Left forelimb (tissue), 1 donor: ENCODE measurements around the gene TRRAP.
"Not testable (repeated sequence)": the region's sequence is repeated elsewhere in the genome, so short reads cannot be mapped to it uniquely, and the experiment has no call there.

Experiments used
- DNase-seq: peaks from one replicate; pipeline ENCODE4 v3.0.0-alpha.2; 2018; ENCODE audit warnings: low spot score

Gene TRRAP

GRCh38 chr7:99030457-99030856 is 152.1 kb downstream of the TRRAP start:
- DNase-seq, result no peak

DNA sequence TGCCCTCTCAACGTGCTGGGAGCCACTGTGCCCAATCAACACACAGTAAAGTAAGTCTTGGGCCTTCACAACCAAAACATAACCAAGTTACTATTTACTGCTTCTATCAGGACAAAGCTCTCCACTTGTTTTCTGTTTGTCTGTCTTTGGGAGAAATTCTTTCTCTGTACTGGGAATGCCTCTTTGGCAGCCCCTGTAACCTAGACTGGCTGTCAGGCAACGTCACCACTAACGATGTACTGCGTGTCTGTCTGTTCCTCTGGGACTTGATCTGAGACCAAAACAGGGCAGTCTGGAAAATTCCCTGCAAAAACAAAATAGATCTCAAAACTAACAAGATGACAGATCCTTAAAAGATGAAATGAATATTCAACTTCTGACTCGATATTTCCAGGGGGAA is 152.6 kb downstream of the TRRAP start:
- no peak for DNase-seq

DNA sequence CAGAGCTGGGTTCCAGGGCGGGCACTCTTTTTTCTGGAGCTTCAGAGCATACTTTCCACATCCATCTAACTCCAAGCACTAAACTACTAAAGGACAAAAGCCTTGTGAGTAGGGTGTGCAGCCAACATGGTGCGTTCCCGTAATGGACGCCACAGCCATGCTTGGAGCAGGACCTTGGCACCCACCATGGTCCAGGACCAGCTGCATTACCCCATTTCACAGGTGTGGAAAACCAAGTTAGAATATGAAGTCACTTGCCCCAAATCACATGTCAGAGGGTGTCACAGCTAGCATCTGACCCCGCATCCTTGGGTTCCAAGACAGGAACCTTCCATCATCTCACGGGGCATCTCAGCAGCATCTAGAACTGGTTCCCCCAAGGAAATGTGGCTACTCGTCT is 153.2 kb downstream of the TRRAP start:
- DNase-seq, result no peak

DNA sequence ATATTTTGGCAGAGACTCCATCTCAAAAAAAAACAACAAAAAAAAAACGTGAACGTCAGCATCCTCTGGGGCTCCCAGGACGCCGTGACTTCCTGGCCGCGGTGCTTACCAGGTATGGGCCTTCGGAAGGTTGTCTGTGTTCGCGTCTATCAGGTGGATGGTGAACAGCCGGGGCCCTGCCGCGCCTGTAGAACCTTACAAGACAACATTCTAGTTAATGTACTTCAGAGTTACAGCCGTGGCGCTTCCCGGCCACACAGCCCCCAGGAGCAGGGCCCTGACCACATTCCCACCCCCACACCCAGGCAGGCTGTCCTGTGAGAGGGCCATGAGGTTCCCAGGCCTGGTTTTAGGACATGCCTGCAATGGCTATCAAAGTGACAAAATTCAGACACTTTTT is 154.6 kb downstream of the TRRAP start:
- DNase-seq, result no peak

GRCh38 chr7:99033765-99034164 is 155.4 kb downstream of the TRRAP start:
- no peak for DNase-seq

GRCh38 chr7:99034932-99035722 is 156.8 kb downstream of the TRRAP start:
- no peak for DNase-seq

GRCh38 chr7:99035723-99036545 is 157.6 kb downstream of the TRRAP start:
- DNase-seq, result no peak

DNA sequence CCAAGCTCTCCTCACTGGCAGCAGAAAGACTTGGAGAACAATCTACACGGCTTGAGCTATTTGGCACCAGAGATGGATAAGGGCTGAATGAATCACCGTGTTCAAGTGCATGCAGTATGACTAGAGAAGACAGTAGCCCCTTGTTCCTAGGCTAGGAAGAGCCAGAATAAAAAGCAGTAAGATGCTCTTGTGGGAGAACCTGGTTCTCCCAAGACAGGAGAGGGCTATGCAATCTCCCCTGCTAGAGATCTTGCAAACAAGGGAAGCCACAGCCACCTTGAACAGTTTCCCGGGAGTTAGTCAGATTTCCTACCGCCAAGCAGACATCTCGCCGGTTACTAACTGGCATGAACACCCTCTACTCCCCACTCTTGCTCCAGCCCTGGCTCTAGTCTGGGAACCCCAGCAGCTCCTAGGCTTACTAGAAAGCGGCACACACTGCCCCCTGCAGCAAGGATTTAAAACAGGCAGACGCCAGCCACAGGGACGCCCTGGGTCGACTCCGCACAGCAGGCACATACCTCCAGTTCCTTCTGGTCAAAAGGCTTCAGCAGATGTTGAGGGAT is 158.3 kb downstream of the TRRAP start:
- DNase-seq, result no peak

DNA sequence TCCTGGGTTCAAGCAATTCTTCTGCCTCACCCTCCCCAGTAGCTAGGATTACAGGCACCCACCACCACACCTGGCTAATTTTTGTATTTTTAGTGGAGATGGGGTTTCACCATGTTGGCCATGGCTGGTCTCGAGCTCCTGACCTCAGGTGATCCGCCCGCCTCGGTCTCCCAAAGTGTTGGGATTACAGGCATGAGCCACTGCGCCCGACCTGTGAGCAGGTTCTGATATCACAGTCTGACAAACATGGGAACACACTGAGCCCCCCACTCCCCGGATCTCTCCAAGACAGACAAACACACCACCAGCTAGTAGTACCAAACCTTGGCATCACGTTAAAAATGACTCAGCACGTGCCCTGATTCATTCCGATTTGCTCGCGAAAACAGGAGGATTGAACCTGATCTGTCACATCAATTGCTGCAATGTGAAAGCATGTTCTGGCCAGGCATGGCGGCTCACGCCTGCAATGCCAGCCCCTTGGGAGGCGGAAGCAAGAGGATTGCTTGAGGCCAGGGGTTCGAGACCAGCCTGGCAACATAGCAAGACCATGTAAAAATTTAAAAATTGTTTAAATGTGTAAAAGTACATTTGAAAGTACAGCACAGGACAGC is 159.1 kb downstream of the TRRAP start:
- no peak for DNase-seq

GRCh38 chr7:99038086-99038855 is 159.9 kb downstream of the TRRAP start:
- DNase-seq, result no peak

DNA sequence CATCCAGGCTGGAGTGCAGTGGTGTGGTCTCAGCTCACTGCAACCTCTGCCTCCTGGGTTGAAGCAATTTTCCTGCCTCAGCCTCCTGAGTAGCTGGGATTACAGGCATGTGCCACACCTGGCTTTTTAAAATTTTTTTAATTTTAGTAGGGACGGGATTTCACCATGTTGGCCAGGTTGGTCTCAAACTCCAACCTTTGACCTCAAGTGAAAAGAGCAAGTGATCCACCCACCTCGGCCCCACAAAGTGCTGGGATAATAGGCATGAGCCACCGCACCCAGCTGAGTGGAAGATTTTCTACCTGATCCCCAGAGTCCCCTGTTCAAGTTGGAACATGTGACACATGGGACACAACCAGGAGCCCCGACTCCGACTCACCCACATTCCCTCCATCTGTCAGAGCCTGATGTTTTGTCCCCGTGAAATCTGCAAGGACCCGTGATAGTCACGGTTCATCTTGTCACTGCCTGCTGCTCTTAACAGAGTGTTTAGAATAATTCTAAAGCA is 161.1 kb downstream of the TRRAP start:
- no peak for DNase-seq

GRCh38 chr7:99040104-99040958 is 162.0 kb downstream of the TRRAP start:
- DNase-seq, result peak; percentile 82

- DNase-seq, result no peak
These were observed 163.2 kb downstream of the TRRAP start for GRCh38 chr7:99041526-99041925.

- no peak for DNase-seq
These were observed 164.6 kb downstream of the TRRAP start for GRCh38 chr7:99042957-99043356.

- not testable (repeated sequence) for DNase-seq
These were observed 166.5 kb downstream of the TRRAP start for GRCh38 chr7:99044858-99045257.

DNA sequence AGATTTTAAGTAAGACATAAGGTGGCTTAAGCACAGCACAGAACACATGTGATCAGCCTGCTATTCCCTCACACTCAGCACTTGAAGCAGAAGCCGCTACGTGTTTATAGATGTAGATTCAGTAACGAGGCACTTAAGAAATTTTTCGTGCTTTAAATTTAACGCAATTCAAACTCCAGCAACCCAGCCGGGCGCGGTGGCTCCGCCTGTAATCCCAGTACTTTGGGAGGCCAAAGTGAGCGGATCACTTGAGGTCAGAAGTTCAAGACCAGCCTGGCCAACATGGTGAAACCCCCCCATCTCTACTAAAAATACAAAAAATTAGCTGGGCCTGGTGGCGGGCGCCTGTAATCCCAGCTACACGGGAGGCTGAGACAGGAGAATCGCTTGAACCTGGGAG is 167.9 kb downstream of the TRRAP start:
- not testable (repeated sequence) for DNase-seq

DNA sequence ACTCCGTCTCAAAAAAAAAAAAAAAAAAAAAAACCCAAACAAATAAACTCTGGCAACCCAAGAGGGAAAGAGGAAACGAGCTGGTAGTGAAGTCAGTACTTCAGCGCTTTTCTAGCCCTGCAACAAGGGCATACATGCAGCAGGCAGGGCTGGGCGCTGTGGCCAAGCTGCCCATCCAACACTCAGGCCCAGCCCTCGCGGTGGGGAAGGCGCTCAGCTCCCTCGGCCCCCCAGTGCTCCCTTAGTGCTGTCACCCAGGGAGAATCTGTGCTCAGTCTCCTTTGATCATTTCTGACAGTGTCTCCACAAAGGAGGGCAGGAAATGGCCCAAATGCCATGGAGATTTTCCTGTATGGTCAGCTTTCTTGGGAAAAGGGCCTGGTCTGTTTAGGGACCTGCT is 168.4 kb downstream of the TRRAP start:
- DNase-seq, result no peak

- DNase-seq, result no peak
These were observed 169.3 kb downstream of the TRRAP start for GRCh38 chr7:99047526-99048077.

- DNase-seq, result no peak
These were observed 172.6 kb downstream of the TRRAP start for GRCh38 chr7:99050971-99051370.

DNA sequence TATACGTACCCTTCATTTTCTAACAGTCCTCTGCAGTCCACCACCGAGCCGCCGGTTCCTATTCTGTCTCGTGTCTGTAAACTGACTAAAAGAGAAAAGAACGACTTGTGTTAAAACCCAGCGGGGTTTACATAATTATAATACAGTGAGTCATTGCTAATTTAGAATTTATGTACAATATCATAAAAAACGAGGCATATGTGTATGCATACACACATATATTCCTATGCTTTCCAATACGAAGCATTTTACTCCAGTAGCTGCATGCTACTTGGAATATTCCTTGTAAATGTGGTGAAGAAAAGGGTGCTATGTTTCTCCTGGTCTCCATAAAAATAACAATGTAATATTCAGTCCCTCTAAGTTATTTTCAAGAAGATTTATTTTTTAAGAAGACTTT is 176.4 kb downstream of the TRRAP start:
- no peak for DNase-seq
